Skin epidermis (tissue), 12 donors: Measurements from ENCODE around the gene HSD17B2.

ENCODE experiments used
- H3K27ac ChIP-seq, 21 experiments: fragments of 200-600 bp; sonication (generic) in 11 of 21; one replicate each; pipeline ENCODE4 v1.5.0; 2020; ENCODE audit warnings: mild to moderate bottlenecking in 3 of 21, inconsistent platforms in 2 of 21, moderate library complexity in 2 of 21
- H3K4me3 ChIP-seq, 7 experiments: fragments of 200-600 bp; sonication (generic) in 2 of 7; one replicate each; pipeline ENCODE4 v1.5.0; 2020; ENCODE audit warnings: inconsistent platforms in 2 of 7, mild to moderate bottlenecking in 2 of 7, moderate library complexity in 1 of 7

The HSD17B2 gene

GRCh38 chr16:82045465-82045864 is 10.4 kb downstream of the HSD17B2 start:
- Histone ChIP-seq H3K27ac (no peak overlapping the region), H3K4me3 (no peak overlapping the region)

GRCh38 chr16:82046541-82046940 is 11.5 kb downstream of the HSD17B2 start:
- Histone ChIP-seq H3K4me3 (no peak overlapping the region), H3K27ac (no peak overlapping the region)

GRCh38 chr16:82046941-82047340 is 11.9 kb downstream of the HSD17B2 start:
- peak overlapping the region in 1 of 21 experiments; percentile 23 for H3K27ac ChIP-seq

GRCh38 chr16:82047374-82047773 is 12.3 kb downstream of the HSD17B2 start:
- Histone ChIP-seq H3K27ac (peak overlapping the region in 1 of 21 experiments; percentile 23), H3K4me3 (no peak overlapping the region)

More at GRCh38 chr16:82046941-82047340, 11.9 kb downstream of the HSD17B2 start:
- no peak overlapping the region for H3K4me3 ChIP-seq

GRCh38 chr16:82047787-82048186 is 12.7 kb downstream of the HSD17B2 start:
- Histone ChIP-seq H3K27ac (no peak overlapping the region), H3K4me3 (no peak overlapping the region)

GRCh38 chr16:82049484-82049883 is 14.4 kb downstream of the HSD17B2 start:
- Histone ChIP-seq H3K4me3 (no peak overlapping the region), H3K27ac (peak overlapping the region in 7 of 21 experiments; percentile 2 to 71 (median 27))

GRCh38 chr16:82050506-82050905 is 15.5 kb downstream of the HSD17B2 start:
- Histone ChIP-seq H3K27ac (peak overlapping the region in 5 of 21 experiments; percentile 2 to 71 (median 23)), H3K4me3 (no peak overlapping the region)

- Histone ChIP-seq H3K27ac (no peak overlapping the region), H3K4me3 (no peak overlapping the region)
These were observed 15.9 kb downstream of the HSD17B2 start for GRCh38 chr16:82050909-82051357.

GRCh38 chr16:82051656-82052055 is 16.6 kb downstream of the HSD17B2 start:
- no peak overlapping the region for H3K4me3 ChIP-seq
- no peak overlapping the region for H3K27ac ChIP-seq

GRCh38 chr16:82055117-82055516 is 20.1 kb downstream of the HSD17B2 start:
- peak overlapping the region in 13 of 21 experiments; percentile 27 to 79 (median 62) for H3K27ac ChIP-seq
- no peak overlapping the region for H3K4me3 ChIP-seq

- peak overlapping the region in 18 of 21 experiments; percentile 40 to 79 (median 62) for H3K27ac ChIP-seq
- peak overlapping the region in 1 of 7 experiments; percentile 16 for H3K4me3 ChIP-seq
These were observed 20.9 kb downstream of the HSD17B2 start for GRCh38 chr16:82055728-82056549.

GRCh38 chr16:82056550-82056896 is 21.5 kb downstream of the HSD17B2 start:
- H3K4me3 ChIP-seq: peak overlapping the region in 1 of 7 experiments; percentile 16
- H3K27ac ChIP-seq: peak overlapping the region in 16 of 21 experiments; percentile 40 to 79 (median 62)

- Histone ChIP-seq H3K27ac (peak overlapping the region in 3 of 21 experiments; percentile 5 to 37 (median 30)), H3K4me3 (no peak overlapping the region)
These were observed 24.3 kb downstream of the HSD17B2 start for GRCh38 chr16:82059161-82059982.

- peak overlapping the region in 1 of 21 experiments; percentile 30 for H3K27ac ChIP-seq
- H3K4me3 ChIP-seq: no peak overlapping the region
These were observed 24.9 kb downstream of the HSD17B2 start for GRCh38 chr16:82059983-82060421.

- peak overlapping the region in 13 of 21 experiments; percentile 4 to 67 (median 32) for H3K27ac ChIP-seq
These were observed 26.9 kb downstream of the HSD17B2 start for GRCh38 chr16:82061861-82062525.

GRCh38 chr16:82062645-82063058 is 27.6 kb downstream of the HSD17B2 start:
- H3K4me3 ChIP-seq: no peak overlapping the region
- peak overlapping the region in 16 of 21 experiments; percentile 4 to 67 (median 32) for H3K27ac ChIP-seq

More at GRCh38 chr16:82061861-82062525, 26.9 kb downstream of the HSD17B2 start:
- no peak overlapping the region for H3K4me3 ChIP-seq

GRCh38 chr16:82063456-82064082 is 28.5 kb downstream of the HSD17B2 start:
- H3K4me3 ChIP-seq: no peak overlapping the region
- H3K27ac ChIP-seq: peak overlapping the region in 11 of 21 experiments; percentile 4 to 67 (median 32)

- Histone ChIP-seq H3K27ac (peak overlapping the region in 3 of 21 experiments; percentile 25 to 81 (median 45)), H3K4me3 (no peak overlapping the region)
These were observed 32.2 kb downstream of the HSD17B2 start for GRCh38 chr16:82067042-82067803.
